NCI-H2107 (cell line): ENCODE results near the gene SLC5A2.
"Not testable (repeated sequence)": the region's sequence is repeated elsewhere in the genome, so short reads cannot be mapped to it uniquely, and the experiment has no call there.

Experiments used
- DNase-seq: peaks from one replicate; lab custom pipeline; 2025; lab: John Stamatoyannopoulos, UW

The SLC5A2 gene

GRCh38 chr16:31483081-31483480 lies at the start of gene SLC5A2:
SLC5A2 (plus strand) TSS chr16:31483123; CDS start chr16:31483137, 14 bp downstream.
- no peak for DNase-seq

- DNase-seq: no peak
Measured at GRCh38 chr16:31435341-31436220, 47.3 kb upstream of the SLC5A2 start.

GRCh38 chr16:31436221-31437045 lies 46.5 kb upstream of the SLC5A2 start:
- DNase-seq: no peak

- DNase-seq: no peak
Measured at GRCh38 chr16:31438414-31438813, 44.5 kb upstream of the SLC5A2 start.

GRCh38 chr16:31439023-31439422 lies 43.9 kb upstream of the SLC5A2 start:
- not testable (repeated sequence) for DNase-seq

DNA sequence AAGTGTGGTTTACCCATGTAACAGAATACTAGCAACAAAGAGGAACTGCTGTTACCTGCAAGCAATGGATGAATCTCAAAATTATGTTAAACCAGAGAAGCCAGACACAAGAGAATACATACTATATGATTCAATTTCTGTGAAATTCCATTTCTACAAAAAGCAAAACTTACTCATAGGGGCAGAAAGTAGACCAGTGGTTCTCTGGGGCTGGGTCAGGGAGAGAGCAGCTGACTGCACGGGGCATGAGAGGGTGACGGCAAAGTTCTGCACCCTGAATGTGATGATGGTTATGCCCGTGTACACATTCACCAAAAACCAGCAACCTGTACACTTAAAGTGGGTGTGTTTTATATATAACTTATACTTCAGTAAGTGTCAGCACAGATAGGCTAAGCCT lies 43.4 kb upstream of the SLC5A2 start:
- DNase-seq: no peak

DNA sequence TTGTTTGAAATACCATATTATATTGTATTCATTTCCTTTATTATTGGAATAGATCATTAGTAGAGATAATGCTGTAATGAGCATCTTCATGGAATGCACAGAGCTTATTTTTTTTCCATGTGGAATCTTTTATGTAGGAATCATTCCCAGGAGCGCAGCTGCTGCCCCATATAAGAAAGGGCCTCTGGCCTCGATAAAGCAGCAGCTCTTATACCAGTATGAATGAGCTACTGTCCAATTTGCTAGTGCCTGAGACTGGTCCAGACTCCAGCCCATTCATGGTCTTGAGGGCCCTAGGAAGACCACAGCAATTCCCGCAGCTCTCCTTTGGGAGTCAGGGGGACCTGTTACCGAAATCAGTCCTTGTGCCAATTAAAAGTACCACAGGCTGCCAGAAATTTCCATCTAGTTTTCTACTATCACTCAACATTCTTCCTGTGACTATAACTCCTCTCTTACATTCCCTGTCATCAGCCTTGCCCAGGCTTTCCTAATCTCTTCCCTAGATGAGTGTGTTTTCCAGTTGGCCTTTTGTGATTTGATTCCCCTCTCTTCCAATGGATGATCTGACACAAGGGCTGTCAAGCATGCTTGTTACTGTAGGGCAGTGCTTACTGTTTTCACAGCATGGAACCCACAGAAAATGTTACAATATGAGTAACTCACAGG lies 42.3 kb upstream of the SLC5A2 start:
- no peak for DNase-seq

- DNase-seq: no peak
Measured at GRCh38 chr16:31441956-31442355, 41.0 kb upstream of the SLC5A2 start.

- not testable (repeated sequence) for DNase-seq
Measured at GRCh38 chr16:31445931-31446330, 37.0 kb upstream of the SLC5A2 start.

- DNase-seq: no peak
Measured at GRCh38 chr16:31451201-31451600, 31.7 kb upstream of the SLC5A2 start.

DNA sequence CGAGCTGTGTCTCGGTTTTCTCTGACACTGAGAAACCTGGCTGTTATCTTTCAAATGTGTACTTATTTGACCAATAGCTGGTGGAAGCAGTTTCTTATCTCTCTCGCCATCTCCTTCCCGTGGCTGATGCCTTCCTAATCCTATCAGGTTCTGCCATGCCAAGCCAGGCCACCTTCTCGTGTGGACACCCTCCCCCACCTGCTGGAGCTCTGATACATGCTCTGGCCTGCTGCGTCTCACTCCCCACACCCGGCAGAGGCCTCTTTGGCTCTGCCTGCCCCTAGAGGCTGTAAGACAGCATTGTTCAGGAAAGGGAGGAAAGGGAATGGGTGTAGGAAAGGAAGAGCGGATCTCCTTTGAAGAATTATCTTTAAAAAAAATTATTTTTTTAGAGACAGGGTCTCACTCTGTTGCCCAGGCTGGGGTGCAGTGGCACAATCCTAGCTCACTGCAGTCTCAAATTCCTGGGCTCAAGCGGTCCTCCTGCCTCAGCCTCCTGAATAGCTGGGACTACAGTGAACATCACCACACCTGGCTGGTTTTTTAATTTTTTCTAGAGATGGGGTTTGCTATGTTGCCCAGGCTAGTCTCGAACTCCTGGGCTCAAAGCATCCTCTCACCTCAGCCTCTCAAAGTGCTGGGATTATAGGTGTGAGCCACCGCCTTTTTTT lies 31.1 kb upstream of the SLC5A2 start:
- no peak for DNase-seq

- DNase-seq: no peak
Measured at GRCh38 chr16:31452631-31453106, 30.3 kb upstream of the SLC5A2 start.

- no peak for DNase-seq
Measured at GRCh38 chr16:31453255-31454204, 29.4 kb upstream of the SLC5A2 start.

- DNase-seq: no peak
Measured at GRCh38 chr16:31455601-31456314, 27.2 kb upstream of the SLC5A2 start.

DNA sequence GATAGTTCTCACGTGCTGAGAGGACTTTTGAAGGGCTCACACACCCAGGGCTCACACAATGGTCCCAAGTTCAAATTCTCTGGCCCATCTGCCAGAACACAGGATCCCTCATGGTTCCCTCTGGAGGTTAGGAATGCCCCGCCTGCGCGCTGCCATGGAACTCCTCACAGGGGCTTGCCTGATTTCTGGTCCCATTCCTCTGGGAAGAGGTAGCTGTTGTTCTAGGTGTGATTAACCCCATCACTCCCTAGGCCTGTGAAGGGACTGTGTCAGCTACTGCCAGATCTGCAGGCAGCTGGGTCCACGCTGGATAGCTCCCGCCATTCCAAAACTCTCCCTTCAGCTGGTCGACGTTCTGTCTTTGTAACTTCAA lies 25.9 kb upstream of the SLC5A2 start:
- DNase-seq: no peak

DNA sequence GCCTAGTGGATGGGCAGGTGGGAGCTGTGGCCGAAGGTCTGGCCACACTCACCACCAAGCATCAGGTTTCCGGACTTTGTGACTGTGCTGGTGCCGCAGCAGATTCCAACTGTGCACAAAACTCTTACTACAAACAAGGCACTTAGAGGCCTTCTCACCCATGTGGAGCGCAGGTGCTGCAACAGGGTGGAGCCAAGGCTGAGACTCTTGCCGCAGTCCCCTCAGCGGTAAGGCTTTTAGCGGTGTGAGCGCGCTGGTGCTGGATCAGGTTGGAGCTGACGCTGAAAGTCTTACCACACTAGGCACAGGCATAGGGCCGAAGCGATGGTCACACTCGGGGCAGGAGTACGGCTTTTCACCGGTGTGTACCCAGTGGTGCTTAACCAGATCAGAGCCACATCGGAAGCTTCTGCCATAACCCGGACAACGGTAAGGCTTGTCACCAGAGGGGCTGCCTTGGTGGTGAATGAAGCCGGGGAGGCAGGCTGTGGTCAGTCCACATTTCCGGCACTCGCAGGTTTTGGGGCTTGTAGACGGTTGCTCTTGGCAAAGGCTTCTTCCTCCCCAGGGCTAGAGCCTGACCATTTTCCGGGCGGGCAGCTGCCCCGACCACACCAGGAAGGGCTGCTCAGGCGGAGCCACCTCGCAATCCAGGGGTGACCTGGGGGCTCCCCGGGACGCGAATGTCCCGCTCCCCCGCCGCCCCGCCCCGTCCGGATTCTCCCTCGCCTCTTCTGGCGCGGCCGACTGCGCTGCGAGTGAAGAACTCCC lies 24.7 kb upstream of the SLC5A2 start:
- no peak for DNase-seq

DNA sequence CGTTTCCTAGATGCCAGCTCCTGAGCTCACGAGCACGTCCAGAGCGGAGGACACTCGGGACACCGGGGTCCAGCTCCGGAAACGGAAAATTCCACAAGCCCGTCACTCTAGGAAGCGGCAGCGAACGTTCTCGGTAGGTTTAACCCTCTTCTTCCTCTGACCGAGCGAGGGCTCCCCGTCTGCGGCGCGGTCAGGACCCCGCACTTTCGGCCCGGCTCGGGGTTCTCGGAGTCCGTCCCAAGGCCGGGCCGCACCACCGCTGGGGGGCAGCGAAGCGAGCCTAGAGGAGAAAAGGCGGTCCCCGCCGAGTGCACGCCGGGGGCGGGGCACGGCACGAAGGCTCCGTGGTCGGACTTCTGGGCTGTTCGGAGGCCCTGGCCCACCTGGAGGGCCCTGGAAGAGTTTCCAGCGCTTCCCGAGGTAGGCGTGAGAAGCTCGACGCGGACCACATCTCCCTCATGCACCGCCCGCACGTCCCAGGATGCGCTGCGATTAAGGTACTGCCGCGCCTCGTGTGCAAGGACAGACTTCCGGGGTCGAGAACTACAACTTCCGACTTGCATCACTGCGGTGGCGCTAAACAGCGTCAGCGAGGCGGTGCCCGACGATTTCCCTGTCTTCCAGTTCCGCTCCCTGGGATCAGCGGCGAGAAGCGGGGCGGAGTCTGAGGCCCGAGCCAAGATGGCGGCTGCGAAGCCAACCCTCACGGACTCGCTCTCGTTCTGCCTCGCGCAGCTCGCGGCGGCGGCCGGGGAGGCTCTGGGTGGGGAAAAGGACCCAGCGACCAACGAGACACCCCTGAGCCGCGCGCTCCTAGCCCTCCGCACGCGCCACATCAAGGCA lies 23.9 kb upstream of the SLC5A2 start, which contains the start of gene ARMC5:
ARMC5 (plus strand) TSS at position 658 of the 843 bp plus-strand sequence; CDS start at position 682, 24 bp downstream.
- peak; percentile 87 for DNase-seq
